B cell (primary cell): Measurements from ENCODE around the gene TRAF3. TPM values are rescaled to one million over a fixed set of nuclear protein-coding genes. Genes with fewer than 3 reads are reported as not detected.

ENCODE experiments used
- ATAC-seq: fragments of 200-7000 bp; cut with Tn5 transposase; one replicate; pipeline ENCODE4 v1.10.0; 2021; ENCODE audit warnings: low read depth, mild to moderate bottlenecking, moderate number of reproducible peaks, moderate library complexity
- CTCF ChIA-PET: fragments of 350-600 bp; sonication (Branson Sonifier 250); formaldehyde crosslinking; loops from one replicate; lab custom pipeline; 2021; ENCODE audit warnings: antibody characterized with exemption, inconsistent platforms; lab: Charles Lee
- POLR2A ChIA-PET: fragments of 350-600 bp; sonication (Branson Sonifier 250); formaldehyde crosslinking; loops from one replicate; lab custom pipeline; 2021; ENCODE audit warnings: antibody characterized with exemption; lab: Charles Lee
- DNase-seq: peaks from one replicate; pipeline ENCODE4 v3.0.0; 2013
- H2AFZ ChIP-seq: 2 replicates; pipeline ENCODE4 v1.6.1; 2012; ENCODE audit warnings: mild to moderate bottlenecking, low read depth, low read length; ENCODE audit not compliant: insufficient read depth, poor library complexity, severe bottlenecking
- H3K27ac ChIP-seq, 2 donors: 1 replicate in 1 of 2; 2 replicates in 1 of 2; pipeline ENCODE4 v1.5.1; 2012 to 2013; ENCODE audit warnings: low read length in 2 of 2, mild to moderate bottlenecking in 2 of 2, moderate library complexity in 1 of 2
- H3K27me3 ChIP-seq, 4 experiments: fragments of 200-600 bp in 1 of 4; sonication (generic) in 1 of 4; replicated peaks in 1 of 4; 1 replicate in 2 of 4; 2 replicates in 2 of 4; pipeline versions ENCODE4 v1.6.1 to v1.7.0; 2013 to 2016; ENCODE audit warnings: low read length in 3 of 4, mild to moderate bottlenecking in 2 of 4, mixed read lengths in 1 of 4, moderate library complexity in 1 of 4; ENCODE audit not compliant: insufficient read depth in 4 of 4, control insufficient read depth in 3 of 4; ENCODE audit errors: control extremely low read depth in 1 of 4
- H3K36me3 ChIP-seq, 2 experiments: replicated peaks in 1 of 2; 1 replicate in 1 of 2; 2 replicates in 1 of 2; pipeline versions ENCODE4 v1.6.1 to v1.7.1; 2013; ENCODE audit warnings: low read length in 1 of 2; ENCODE audit not compliant: insufficient read depth in 2 of 2, control insufficient read depth in 1 of 2; ENCODE audit errors: control extremely low read depth in 1 of 2, extremely low read depth in 1 of 2
- H3K4me1 ChIP-seq, 2 donors: fragments of 200-600 bp in 1 of 2; sonication (generic) in 1 of 2; 1 replicate in 1 of 2; 2 replicates in 1 of 2; pipeline versions ENCODE4 v1.5.1 to v1.6.1; 2013 to 2017; ENCODE audit warnings: low read length in 2 of 2; ENCODE audit not compliant: control insufficient read depth in 2 of 2, insufficient read depth in 2 of 2
- H3K4me2 ChIP-seq: replicated peaks from 2 replicates; pipeline ENCODE3; 2012; ENCODE audit warnings: mild to moderate bottlenecking, low read depth, low read length; ENCODE audit not compliant: poor library complexity, severe bottlenecking
- H3K4me3 ChIP-seq, 5 experiments: fragments of 200-600 bp in 1 of 5; sonication (generic) in 1 of 5; 1 replicate in 3 of 5; 2 replicates in 2 of 5; pipeline versions ENCODE4 v1.5.1 to v1.7.0; 2011 to 2016; ENCODE audit warnings: low read length in 4 of 5, mild to moderate bottlenecking in 4 of 5, low read depth in 2 of 5, control low read depth in 1 of 5, moderate library complexity in 1 of 5; ENCODE audit not compliant: insufficient read depth in 1 of 5; ENCODE audit errors: control extremely low read depth in 1 of 5, extremely low read depth in 1 of 5
- H3K79me2 ChIP-seq: fragments of 200-600 bp; sonication (generic); one replicate; pipeline ENCODE4 v1.6.0; 2016; ENCODE audit warnings: low read length; ENCODE audit not compliant: control insufficient read depth, insufficient read depth
- H3K9ac ChIP-seq: fragments of 200-600 bp; sonication (generic); 2 replicates; pipeline ENCODE4 v1.6.1; 2017; ENCODE audit warnings: mild to moderate bottlenecking, low read length, moderate library complexity
- H3K9me3 ChIP-seq, 3 donors: one replicate each; pipeline versions ENCODE4 v1.6.1 to v1.7.1; 2013; ENCODE audit warnings: low read length in 2 of 3; ENCODE audit not compliant: control insufficient read depth in 2 of 3, insufficient read depth in 1 of 3; ENCODE audit errors: control extremely low read depth in 1 of 3
- H4K20me1 ChIP-seq: 2 replicates; pipeline ENCODE4 v1.6.0; 2012; ENCODE audit warnings: mild to moderate bottlenecking, low read length; ENCODE audit not compliant: insufficient read depth, control insufficient read depth, poor library complexity, severe bottlenecking
- H3K27ac Mint-ChIP-seq: one replicate; pipeline ENCODE4 v1.8.0; 2021; ENCODE audit warnings: mixed read lengths
- H3K27me3 Mint-ChIP-seq: one replicate; pipeline ENCODE4 v1.8.0; 2021; ENCODE audit warnings: mixed read lengths
- H3K4me1 Mint-ChIP-seq: one replicate; pipeline ENCODE4 v1.8.0; 2021; ENCODE audit warnings: mixed read lengths
- H3K4me3 Mint-ChIP-seq: one replicate; pipeline ENCODE4 v1.8.0; 2021; ENCODE audit warnings: mixed read lengths
- H3K9me3 Mint-ChIP-seq: one replicate; pipeline ENCODE4 v1.8.0; 2022; ENCODE audit warnings: mixed read lengths; ENCODE audit not compliant: insufficient read depth
- EZH2 ChIP-seq: IDR thresholded peaks from 2 replicates; pipeline ENCODE4 v1.6.1; 2012; ENCODE audit warnings: borderline replicate concordance, low read depth, mild to moderate bottlenecking, moderate library complexity, low read length; ENCODE audit not compliant: insufficient read depth, poor library complexity, severe bottlenecking
- WGBS: methylation state at CpG from one replicate; pipeline ENCODE4 v1.1.5; 2013; ENCODE audit warnings: missing lambda C conversion rate; ENCODE audit not compliant: insufficient coverage; 5-methylcytosine and 5-hydroxymethylcytosine counted together
- intact Hi-C: fragments of 100-400 bp; cut with micrococcal nuclease; formaldehyde crosslinking; loops from one replicate; pipeline ENCODE4 v1.10.0; 2022
- polyA plus RNA-seq: library from polyadenylated mRNA; depleted of rRNA; stranded (reverse); fragments of >200 nt; gene quantifications from 2 replicates; pipeline ENCODE4 v1.2.3, GENCODE V29; 2012
- total RNA-seq, 2 donors: library from RNA; stranded (reverse); fragments of 120-200 nt in 1 of 2; gene quantifications; 1 replicate in 1 of 2; 2 replicates in 1 of 2; pipeline versions ENCODE4 v1.2.3 to v1.2.4, GENCODE V29; 2013 to 2022
- TF ChIP-seq, protein P1 (sequence below): fragments of 200-600 bp; IDR thresholded peaks from one replicate; pipeline ENCODE4 v1.8.0; 2022; ENCODE audit warnings: antibody characterized with exemption, mild to moderate bottlenecking

Gene TRAF3
- total and polyA plus RNA-seq, 2 donors (not counting 1 experiment from before 2014, with no cell fraction given) = 42.8 to 89.8 TPM

DNA sequence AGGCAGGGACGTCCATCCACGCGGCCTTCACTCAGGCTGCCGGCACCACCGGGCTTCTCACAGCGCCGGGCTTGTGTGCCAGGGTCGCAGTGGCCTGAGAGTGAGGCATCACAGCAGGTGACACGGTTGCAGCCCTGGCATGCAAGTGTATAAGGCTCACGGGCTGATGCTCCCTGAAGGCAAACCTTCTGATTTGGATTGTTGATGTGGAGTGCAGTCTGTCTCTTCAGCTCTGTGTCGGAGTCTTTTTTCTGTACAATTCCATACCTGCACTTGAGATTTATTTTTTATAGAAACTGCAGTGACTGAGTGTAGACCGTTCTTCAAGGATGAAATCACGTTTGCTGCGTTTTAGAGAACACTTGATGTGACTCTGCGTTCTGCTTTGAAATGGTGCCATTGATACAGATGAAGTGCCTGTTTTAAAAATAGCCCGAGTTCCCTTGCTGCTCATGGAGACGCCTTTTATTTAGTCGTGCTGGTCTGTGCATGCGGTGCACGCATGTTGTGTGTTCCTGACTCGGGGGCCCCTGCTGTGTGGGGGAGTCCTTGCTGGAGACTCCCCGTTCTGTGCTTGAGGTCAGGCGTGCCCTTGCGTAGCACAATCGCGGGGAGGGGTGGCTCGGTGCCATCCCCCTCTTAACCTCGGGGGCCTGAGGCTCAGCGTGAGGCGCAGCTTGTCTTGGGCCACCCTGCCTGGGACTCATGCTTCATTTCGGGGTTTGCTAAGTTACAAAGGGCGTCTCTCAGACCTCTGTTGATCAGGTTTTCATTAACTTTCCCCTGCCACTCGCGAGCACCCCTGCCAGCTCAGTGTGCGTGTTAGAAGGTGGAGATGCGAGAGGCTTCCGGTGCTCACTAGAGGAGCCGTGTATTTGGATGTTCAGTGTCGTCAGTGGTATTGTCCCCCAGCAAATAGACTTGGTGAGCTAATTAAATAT, 123.7 kb downstream of the TRAF3 start:
- DNase-seq (peak; percentile 82), ATAC-seq (peak; percentile 66)
- POLR2A ChIA-PET = interaction anchor here (0.6 to 2.2 kb wide), 5 partner anchors 16 to 132 kb away, joined by 3 to 13 read pairs (median 5); no protein-coding TSS in a partner anchor
- Histone ChIP-seq H3K9ac (peak overlapping the region; percentile 44), H3K27me3 (no peaks in the 10 kb centered on the region), H3K4me1 (peaks cover 62 to 71% of the 10 kb centered on the region in 2 donors), H3K79me2 (peaks cover 32% of the 10 kb centered on the region), H2AFZ (peak overlapping the region; percentile 50), H4K20me1 (no peaks in the 10 kb centered on the region), H3K27ac (peak overlapping the region; percentile 91 to 93), H3K4me3 (peak overlapping the region in 4 of 5 experiments; percentile 15 to 45 (median 30)), H3K9me3 (peaks cover 0 to 3% (median 0%) of the 10 kb centered on the region in 3 donors), H3K4me2 (peak overlapping the region; percentile 76), H3K36me3 (peaks cover 0 to 55% of the 10 kb centered on the region in 2 experiments)
- 43% methylated on average over 37 of the region's 39 CpGs for WGBS
- H3K27ac Mint-ChIP-seq = peak overlapping the region; percentile 98
- H3K4me1 Mint-ChIP-seq = peaks cover 61% of the 10 kb centered on the region
- no peaks in the 10 kb centered on the region for H3K27me3 Mint-ChIP-seq
- H3K9me3 Mint-ChIP-seq = no peaks in the 10 kb centered on the region
- H3K4me3 Mint-ChIP-seq = peak overlapping the region; percentile 85
- CTCF ChIA-PET = interaction anchor here (0.6 to 2.1 kb wide), 8 partner anchors 12 to 365 kb away, joined by 3 to 20 read pairs (median 4); no protein-coding TSS in a partner anchor
- TF ChIP-seq, protein P1, sequence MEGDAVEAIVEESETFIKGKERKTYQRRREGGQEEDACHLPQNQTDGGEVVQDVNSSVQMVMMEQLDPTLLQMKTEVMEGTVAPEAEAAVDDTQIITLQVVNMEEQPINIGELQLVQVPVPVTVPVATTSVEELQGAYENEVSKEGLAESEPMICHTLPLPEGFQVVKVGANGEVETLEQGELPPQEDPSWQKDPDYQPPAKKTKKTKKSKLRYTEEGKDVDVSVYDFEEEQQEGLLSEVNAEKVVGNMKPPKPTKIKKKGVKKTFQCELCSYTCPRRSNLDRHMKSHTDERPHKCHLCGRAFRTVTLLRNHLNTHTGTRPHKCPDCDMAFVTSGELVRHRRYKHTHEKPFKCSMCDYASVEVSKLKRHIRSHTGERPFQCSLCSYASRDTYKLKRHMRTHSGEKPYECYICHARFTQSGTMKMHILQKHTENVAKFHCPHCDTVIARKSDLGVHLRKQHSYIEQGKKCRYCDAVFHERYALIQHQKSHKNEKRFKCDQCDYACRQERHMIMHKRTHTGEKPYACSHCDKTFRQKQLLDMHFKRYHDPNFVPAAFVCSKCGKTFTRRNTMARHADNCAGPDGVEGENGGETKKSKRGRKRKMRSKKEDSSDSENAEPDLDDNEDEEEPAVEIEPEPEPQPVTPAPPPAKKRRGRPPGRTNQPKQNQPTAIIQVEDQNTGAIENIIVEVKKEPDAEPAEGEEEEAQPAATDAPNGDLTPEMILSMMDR = no peak
- TF ChIP-seq EZH2 = no peak
- intact Hi-C loops = loop anchor here (1.0 kb wide), 3 partner anchors 16 to 126 kb away; no protein-coding TSS in a partner anchor
